Mucosa of descending colon (tissue), 3 donors: ENCODE results near the gene MCM3AP. TPM values are rescaled to one million over a fixed set of nuclear protein-coding genes. Genes with fewer than 3 reads are reported as not detected.

Source experiments
- ATAC-seq: fragments of 200-7000 bp; cut with Tn5 transposase; one replicate; pipeline ENCODE4 v1.9.1; 2020; ENCODE audit warnings: mild to moderate bottlenecking, moderate library complexity
- DNase-seq, 3 donors: peaks; one replicate each; pipeline ENCODE4 v3.0.0-alpha.2; 2020
- H3K36me3 ChIP-seq: fragments of 200-600 bp; one replicate; pipeline ENCODE4 v1.8.0; 2021; ENCODE audit warnings: low read depth, mild to moderate bottlenecking
- H3K4me1 ChIP-seq: fragments of 200-600 bp; one replicate; pipeline ENCODE4 v1.8.0; 2021; ENCODE audit warnings: low read depth, mild to moderate bottlenecking
- H3K4me3 ChIP-seq: fragments of 200-600 bp; one replicate; pipeline ENCODE4 v1.8.0; 2021; ENCODE audit warnings: mild to moderate bottlenecking
- H3K9me3 ChIP-seq: fragments of 200-600 bp; one replicate; pipeline ENCODE4 v1.8.0; 2021; ENCODE audit warnings: mild to moderate bottlenecking
- CTCF ChIP-seq: fragments of 200-600 bp; IDR thresholded peaks from one replicate; pipeline ENCODE4 v1.8.0; 2022; ENCODE audit warnings: antibody characterized with exemption, mild to moderate bottlenecking
- intact Hi-C, 2 donors: fragments of 100-400 bp; cut with DNase I in 1 of 2; cut with micrococcal nuclease in 1 of 2; formaldehyde crosslinking; loops; one replicate each; pipeline versions ENCODE4 v1.11.0 to v1.11.1; 2022; cut with DNase I, micrococcal nuclease
- total RNA-seq, 3 donors: library from RNA; stranded (reverse); fragmentation: NEBNext Ultra II Directional in 2 of 3; extraction: Animal tissue kit (Norgen Biotek cat#: 25700) in 2 of 3; gene quantifications; one replicate each; pipeline versions ENCODE4 v1.2.1 to v1.2.4, GENCODE V29; 2021 to 2023
- donor health status: DM: no; HTN: no; CAD: no; lungs with moderate emphysema.
- donor health status: DM: no; HTN: no; CAD: no.
- donor health status: DM: no; HTN: yes; CAD: no.

Gene MCM3AP
- total RNA-seq, 3 donors from 2014 or later = 90.9 to 109 (median 98.1) TPM

GRCh38 chr21:46212721-46213484 is 72.5 kb downstream of the MCM3AP start:
- intact Hi-C loops = no loop called here
- H3K4me3 ChIP-seq = no peak overlapping the region
- ATAC-seq (no peak), DNase-seq (peak in 1 of 3 donors; percentile 17)
- H3K4me1 ChIP-seq = no peaks in the 10 kb centered on the region
- H3K9me3 ChIP-seq = no peaks in the 10 kb centered on the region
- no peak for TF ChIP-seq CTCF
- no peaks in the 10 kb centered on the region for H3K36me3 ChIP-seq

- peaks cover 3% of the 10 kb centered on the region for H3K36me3 ChIP-seq
- peak in 1 of 3 donors; percentile 9 for DNase-seq
- no peak overlapping the region for H3K4me3 ChIP-seq
Observed at GRCh38 chr21:46211786-46212720, 73.4 kb downstream of the MCM3AP start.

GRCh38 chr21:46211376-46211775 is 74.0 kb downstream of the MCM3AP start:
- no peak overlapping the region for H3K4me3 ChIP-seq
- peaks cover 3% of the 10 kb centered on the region for H3K36me3 ChIP-seq
- no peak for DNase-seq
- H3K4me1 ChIP-seq = no peaks in the 10 kb centered on the region
- intact Hi-C loops = no loop called here
- ATAC-seq = no peak
- no peaks in the 10 kb centered on the region for H3K9me3 ChIP-seq
- no peak for TF ChIP-seq CTCF

More at GRCh38 chr21:46211786-46212720, 73.4 kb downstream of the MCM3AP start:
- Histone ChIP-seq H3K4me1 (no peaks in the 10 kb centered on the region), H3K9me3 (no peaks in the 10 kb centered on the region)
- ATAC-seq = no peak
- intact Hi-C loops = no loop called here
- TF ChIP-seq CTCF = no peak

GRCh38 chr21:46210378-46211136 is 74.9 kb downstream of the MCM3AP start:
- H3K36me3 ChIP-seq = peaks cover 3% of the 10 kb centered on the region
- H3K4me3 ChIP-seq = no peak overlapping the region
- intact Hi-C loops = no loop called here
- H3K4me1 ChIP-seq = no peaks in the 10 kb centered on the region
- no peak for ATAC-seq
- peak in 1 of 3 donors; percentile 11 for DNase-seq
- H3K9me3 ChIP-seq = no peaks in the 10 kb centered on the region
- no peak for TF ChIP-seq CTCF
